Ovary (tissue), 9 donors: ENCODE measurements around the gene NCAM1. TPM values are rescaled to one million over a fixed set of nuclear protein-coding genes. Genes with fewer than 3 reads are reported as not detected.
A peak's percentile ranks its signal among the peaks of the same experiment; 100 is the strongest.

Experiments
- DNase-seq, 5 donors: peaks; one replicate each; pipeline ENCODE4 v3.0.0-alpha.2; 2019 to 2020
- H3K27ac ChIP-seq, 2 donors: fragments of 200-600 bp; one replicate each; pipeline versions ENCODE4 v1.5.1 to v1.8.0; 2019 to 2022
- H3K27me3 ChIP-seq: fragments of 200-600 bp; one replicate; pipeline ENCODE4 v1.8.0; 2022
- H3K36me3 ChIP-seq: fragments of 200-600 bp; sonication (generic); one replicate; pipeline ENCODE4 v1.5.1; 2019
- H3K4me1 ChIP-seq: one replicate; pipeline ENCODE4 v1.8.1; 2013; ENCODE audit warnings: mild to moderate bottlenecking, moderate library complexity; ENCODE audit not compliant: insufficient read depth
- H3K4me3 ChIP-seq: fragments of 200-600 bp; sonication (generic); one replicate; pipeline ENCODE4 v1.5.1; 2017
- H3K9me3 ChIP-seq, 2 donors: fragments of 200-600 bp in 1 of 2; sonication (generic) in 1 of 2; one replicate each; pipeline versions ENCODE4 v1.5.1 to v1.8.1; 2013 to 2019; ENCODE audit warnings: mild to moderate bottlenecking in 1 of 2, moderate library complexity in 1 of 2
- EP300 ChIP-seq: sonication (generic); formaldehyde crosslinking; IDR thresholded peaks from one replicate; pipeline ENCODE4 v1.6.1; 2017; ENCODE audit warnings: antibody characterized with exemption
- POLR2A ChIP-seq: fragments of 450-650 bp; IDR thresholded peaks from one replicate; pipeline ENCODE4 v1.6.1; 2017; ENCODE audit warnings: antibody characterized with exemption, mild to moderate bottlenecking, moderate library complexity
- WGBS, 3 donors: extraction: QIAGEN DNeasy Blood & Tissue Kit in 1 of 3; methylation state at CpG; one replicate each; pipeline versions ENCODE4 v1.1.5 to v1.1.7; 2013 to 2017; 5-methylcytosine and 5-hydroxymethylcytosine counted together
- intact Hi-C, 4 donors: fragments of 100-400 bp; cut with DNase I; formaldehyde crosslinking; loops; one replicate each; pipeline versions ENCODE4 v1.11.0 to v1.15.1; 2022 to 2023
- polyA plus RNA-seq, 2 donors: library from polyadenylated mRNA; stranded (reverse); fragments of 200-250 nt in 1 of 2; fragments of 350-450 nt in 1 of 2; fragmentation: Illumina TruSeq in 1 of 2; extraction: RNeasy Lipid Tissue Mini Kit (QIAGEN cat#74804) in 1 of 2; gene quantifications; one replicate each; pipeline ENCODE4 v1.2.3, GENCODE V29; 2013 to 2014
- total RNA-seq, 7 donors: library from RNA; depleted of rRNA in 2 of 7; stranded (reverse); fragments of >200 nt in 2 of 7; fragmentation: NEBNext Ultra II Directional in 3 of 7; extraction: Animal tissue kit (Norgen Biotek cat#: 25700) in 3 of 7; gene quantifications; one replicate each; pipeline versions ENCODE4 v1.1.0 to v1.2.4, GENCODE V29; 2016 to 2023
- TF ChIP-seq, protein P1 (sequence below), 3 donors: fragments of 450-650 bp in 2 of 3; fragments of 200-600 bp in 1 of 3; IDR thresholded peaks; one replicate each; pipeline versions ENCODE4 v1.5.1 to v1.8.0; 2016 to 2022; ENCODE audit warnings: antibody characterized with exemption in 3 of 3, mild to moderate bottlenecking in 1 of 3
- donor health status: DM: no; HTN: no; CAD: no; lungs with moderate emphysema.
- donor health status: DM: no; HTN: no; CAD: no.
- donor health status: Bipolar disorder and iron deficiency.
- donor health status: DM: yes; HTN: yes; CAD: no.
- donor health status: DM: no; HTN: no; CAD: no.
- donor health status: DM: yes; HTN: yes; CAD: no.

The NCAM1 gene
- total and polyA plus RNA-seq, 9 donors, result 23.0 to 194 (median 106) TPM

- Histone ChIP-seq H3K27me3 (no peaks in the 10 kb centered on the region), H3K4me1 (peaks cover 4% of the 10 kb centered on the region), H3K36me3 (no peaks in the 10 kb centered on the region), H3K27ac (no peak overlapping the region), H3K9me3 (no peaks in the 10 kb centered on the region), H3K4me3 (no peak overlapping the region)
- 63 to 69% (median 68%) methylated on average over 5 of the region's 5 CpGs for WGBS, 3 donors
- TF ChIP-seq EP300 (no peak), POLR2A (no peak)
- TF ChIP-seq, protein P1, sequence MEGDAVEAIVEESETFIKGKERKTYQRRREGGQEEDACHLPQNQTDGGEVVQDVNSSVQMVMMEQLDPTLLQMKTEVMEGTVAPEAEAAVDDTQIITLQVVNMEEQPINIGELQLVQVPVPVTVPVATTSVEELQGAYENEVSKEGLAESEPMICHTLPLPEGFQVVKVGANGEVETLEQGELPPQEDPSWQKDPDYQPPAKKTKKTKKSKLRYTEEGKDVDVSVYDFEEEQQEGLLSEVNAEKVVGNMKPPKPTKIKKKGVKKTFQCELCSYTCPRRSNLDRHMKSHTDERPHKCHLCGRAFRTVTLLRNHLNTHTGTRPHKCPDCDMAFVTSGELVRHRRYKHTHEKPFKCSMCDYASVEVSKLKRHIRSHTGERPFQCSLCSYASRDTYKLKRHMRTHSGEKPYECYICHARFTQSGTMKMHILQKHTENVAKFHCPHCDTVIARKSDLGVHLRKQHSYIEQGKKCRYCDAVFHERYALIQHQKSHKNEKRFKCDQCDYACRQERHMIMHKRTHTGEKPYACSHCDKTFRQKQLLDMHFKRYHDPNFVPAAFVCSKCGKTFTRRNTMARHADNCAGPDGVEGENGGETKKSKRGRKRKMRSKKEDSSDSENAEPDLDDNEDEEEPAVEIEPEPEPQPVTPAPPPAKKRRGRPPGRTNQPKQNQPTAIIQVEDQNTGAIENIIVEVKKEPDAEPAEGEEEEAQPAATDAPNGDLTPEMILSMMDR (IDR thresholded peaks at IDR 0.05), result no peak
- intact Hi-C loops, result no loop called here
- no peak for DNase-seq
Measured at GRCh38 chr11:113184498-113184897, 223.3 kb downstream of the NCAM1 start.

- DNase-seq, result no peak
- H3K4me3 ChIP-seq, result no peak overlapping the region
- no peaks in the 10 kb centered on the region for H3K27me3 ChIP-seq
- no peaks in the 10 kb centered on the region for H3K36me3 ChIP-seq
- no peak overlapping the region for H3K27ac ChIP-seq
- TF ChIP-seq, protein P1 (IDR thresholded peaks at IDR 0.05), result no peak
- TF ChIP-seq EP300 (no peak), POLR2A (no peak)
- intact Hi-C loops, result no loop called here
- no peaks in the 10 kb centered on the region for H3K9me3 ChIP-seq
- peaks cover 15% of the 10 kb centered on the region for H3K4me1 ChIP-seq
Measured at GRCh38 chr11:113188371-113188834, 227.2 kb downstream of the NCAM1 start.

- Histone ChIP-seq H3K27me3 (no peaks in the 10 kb centered on the region), H3K36me3 (no peaks in the 10 kb centered on the region), H3K4me3 (no peak overlapping the region), H3K27ac (no peak overlapping the region), H3K4me1 (peaks cover 22% of the 10 kb centered on the region), H3K9me3 (no peaks in the 10 kb centered on the region)
- WGBS, 3 donors, result 54 to 81% (median 59%) methylated on average over 8 of the region's 8 CpGs
- DNase-seq, result peak in 1 of 5 donors; percentile 41
- intact Hi-C loops, result no loop called here
- TF ChIP-seq, protein P1 (IDR thresholded peaks at IDR 0.05), result no peak
- TF ChIP-seq POLR2A, result no peak
- TF ChIP-seq EP300, result no peak
Measured at GRCh38 chr11:113189909-113190667, 228.9 kb downstream of the NCAM1 start.

- DNase-seq, result no peak
- Histone ChIP-seq H3K4me3 (no peak overlapping the region), H3K9me3 (no peaks in the 10 kb centered on the region), H3K4me1 (peaks cover 22% of the 10 kb centered on the region), H3K27ac (no peak overlapping the region), H3K27me3 (no peaks in the 10 kb centered on the region), H3K36me3 (no peaks in the 10 kb centered on the region)
- intact Hi-C loops, result no loop called here
- 39 to 55% (median 46%) methylated on average over 8 of the region's 8 CpGs for WGBS, 3 donors
- no peak for TF ChIP-seq EP300
- TF ChIP-seq, protein P1 (IDR thresholded peaks at IDR 0.05), result no peak
- no peak for TF ChIP-seq POLR2A
Measured at GRCh38 chr11:113192121-113192925, 231.1 kb downstream of the NCAM1 start.
